Measurements from ENCODE around the gene DAP.

Gene DAP

DNA sequence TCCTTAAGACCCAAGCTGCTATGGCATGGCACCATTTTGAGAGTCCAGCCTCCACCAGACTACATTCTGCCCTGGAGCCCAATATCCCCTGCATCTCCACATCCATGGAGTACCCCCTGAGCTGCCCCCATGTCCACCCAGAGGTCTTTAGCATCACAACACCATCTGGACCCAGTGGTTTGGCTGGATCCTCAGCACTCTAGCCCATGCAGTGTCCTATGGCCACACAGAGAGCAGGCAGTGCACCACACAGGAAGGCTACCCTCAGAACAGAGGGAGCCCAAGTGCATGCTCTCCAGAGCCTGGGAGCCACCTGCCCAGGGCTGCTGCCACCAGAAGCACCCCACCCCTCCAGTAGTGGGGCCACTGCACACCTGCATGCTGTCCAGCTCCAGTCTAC lies 18.6 kb upstream of the DAP start:
- DNase-seq (ENCODE audit: extremely low read depth, insufficient read length) = no peak
- no peaks in the 10 kb centered on the region for H3K27me3 ChIP-seq (replicated peaks; ENCODE audit: control insufficient read depth, insufficient read depth, low read length)
- H3K4me3 ChIP-seq (replicated peaks; ENCODE audit: low read depth, low read length) = no peak overlapping the region
- H3K36me3 ChIP-seq (ENCODE audit: control insufficient read depth, insufficient read depth, low read length) = no peaks in the 10 kb centered on the region
- TF ChIP-seq, protein P1, sequence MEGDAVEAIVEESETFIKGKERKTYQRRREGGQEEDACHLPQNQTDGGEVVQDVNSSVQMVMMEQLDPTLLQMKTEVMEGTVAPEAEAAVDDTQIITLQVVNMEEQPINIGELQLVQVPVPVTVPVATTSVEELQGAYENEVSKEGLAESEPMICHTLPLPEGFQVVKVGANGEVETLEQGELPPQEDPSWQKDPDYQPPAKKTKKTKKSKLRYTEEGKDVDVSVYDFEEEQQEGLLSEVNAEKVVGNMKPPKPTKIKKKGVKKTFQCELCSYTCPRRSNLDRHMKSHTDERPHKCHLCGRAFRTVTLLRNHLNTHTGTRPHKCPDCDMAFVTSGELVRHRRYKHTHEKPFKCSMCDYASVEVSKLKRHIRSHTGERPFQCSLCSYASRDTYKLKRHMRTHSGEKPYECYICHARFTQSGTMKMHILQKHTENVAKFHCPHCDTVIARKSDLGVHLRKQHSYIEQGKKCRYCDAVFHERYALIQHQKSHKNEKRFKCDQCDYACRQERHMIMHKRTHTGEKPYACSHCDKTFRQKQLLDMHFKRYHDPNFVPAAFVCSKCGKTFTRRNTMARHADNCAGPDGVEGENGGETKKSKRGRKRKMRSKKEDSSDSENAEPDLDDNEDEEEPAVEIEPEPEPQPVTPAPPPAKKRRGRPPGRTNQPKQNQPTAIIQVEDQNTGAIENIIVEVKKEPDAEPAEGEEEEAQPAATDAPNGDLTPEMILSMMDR (IDR thresholded peaks at IDR 0.05; ENCODE audit: insufficient read depth, low read length, poor library complexity, severe bottlenecking) = no peak

DNA sequence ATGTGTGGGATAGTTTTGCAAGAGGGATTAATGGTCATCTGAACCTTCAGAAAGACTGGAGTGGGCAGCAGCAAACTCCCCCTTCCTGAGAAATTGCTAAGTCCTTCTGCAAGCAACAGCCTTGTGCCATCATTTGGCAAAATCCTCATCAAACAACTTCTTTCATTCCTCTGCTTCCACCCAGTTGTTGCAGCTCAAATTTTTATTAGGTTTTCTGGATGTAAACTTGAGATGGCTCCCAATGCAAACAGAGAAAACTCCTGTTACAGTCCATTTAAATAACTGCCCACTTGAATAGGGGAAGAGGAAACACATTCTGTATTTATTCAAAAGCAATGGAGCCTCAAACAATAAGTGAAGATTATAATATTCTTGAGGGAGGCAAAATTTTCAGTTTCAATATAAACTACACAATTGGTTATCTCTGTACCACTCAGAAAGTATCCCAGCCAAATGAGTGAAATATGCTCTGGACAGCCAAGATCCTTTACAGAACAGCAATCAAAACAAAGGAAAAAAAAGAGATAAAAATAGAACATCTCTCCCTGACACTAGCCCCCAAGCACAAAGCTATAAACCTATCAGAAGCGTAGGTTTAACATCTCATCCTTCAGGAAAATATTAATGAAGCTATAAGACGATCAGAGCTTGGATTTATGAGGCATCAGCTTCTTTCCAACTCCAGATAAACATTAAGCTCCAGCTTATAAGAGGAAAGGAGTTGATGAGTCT lies 17.3 kb upstream of the DAP start:
- DNase-seq (ENCODE audit: extremely low read depth, insufficient read length) = no peak
- Histone ChIP-seq H3K4me3 (replicated peaks; ENCODE audit: low read depth, low read length) (no peak overlapping the region), H3K36me3 (ENCODE audit: control insufficient read depth, insufficient read depth, low read length) (no peaks in the 10 kb centered on the region), H3K27me3 (replicated peaks; ENCODE audit: control insufficient read depth, insufficient read depth, low read length) (no peaks in the 10 kb centered on the region)
- TF ChIP-seq, protein P1 (IDR thresholded peaks at IDR 0.05; ENCODE audit: insufficient read depth, low read length, poor library complexity, severe bottlenecking) = no peak

DNA sequence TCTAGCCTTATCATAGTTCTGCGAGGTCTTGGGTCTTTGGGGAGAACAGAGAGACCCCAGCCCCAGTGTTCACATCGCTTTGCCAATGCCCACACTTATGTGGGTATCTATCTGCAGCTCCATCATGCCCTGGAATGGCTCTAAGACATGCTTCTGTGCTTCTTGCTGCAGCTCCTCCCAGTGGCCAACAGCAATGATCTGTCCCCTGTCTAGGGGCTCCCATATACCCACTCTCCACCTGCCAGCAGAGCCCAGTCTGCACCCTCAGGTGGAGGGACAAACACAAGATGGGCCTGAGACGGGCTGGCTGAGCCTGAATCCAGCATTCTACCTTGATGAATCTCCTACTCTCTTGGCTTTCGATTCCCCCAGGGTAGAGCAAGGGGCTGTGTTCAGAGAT lies 14.6 kb upstream of the DAP start:
- no peaks in the 10 kb centered on the region for H3K36me3 ChIP-seq (ENCODE audit: control insufficient read depth, insufficient read depth, low read length)
- no peaks in the 10 kb centered on the region for H3K27me3 ChIP-seq (replicated peaks; ENCODE audit: control insufficient read depth, insufficient read depth, low read length)
- H3K4me3 ChIP-seq (replicated peaks; ENCODE audit: low read depth, low read length) = no peak overlapping the region
- DNase-seq (ENCODE audit: extremely low read depth, insufficient read length) = no peak
- TF ChIP-seq, protein P1 (IDR thresholded peaks at IDR 0.05; ENCODE audit: insufficient read depth, low read length, poor library complexity, severe bottlenecking) = peak; percentile 29

DNA sequence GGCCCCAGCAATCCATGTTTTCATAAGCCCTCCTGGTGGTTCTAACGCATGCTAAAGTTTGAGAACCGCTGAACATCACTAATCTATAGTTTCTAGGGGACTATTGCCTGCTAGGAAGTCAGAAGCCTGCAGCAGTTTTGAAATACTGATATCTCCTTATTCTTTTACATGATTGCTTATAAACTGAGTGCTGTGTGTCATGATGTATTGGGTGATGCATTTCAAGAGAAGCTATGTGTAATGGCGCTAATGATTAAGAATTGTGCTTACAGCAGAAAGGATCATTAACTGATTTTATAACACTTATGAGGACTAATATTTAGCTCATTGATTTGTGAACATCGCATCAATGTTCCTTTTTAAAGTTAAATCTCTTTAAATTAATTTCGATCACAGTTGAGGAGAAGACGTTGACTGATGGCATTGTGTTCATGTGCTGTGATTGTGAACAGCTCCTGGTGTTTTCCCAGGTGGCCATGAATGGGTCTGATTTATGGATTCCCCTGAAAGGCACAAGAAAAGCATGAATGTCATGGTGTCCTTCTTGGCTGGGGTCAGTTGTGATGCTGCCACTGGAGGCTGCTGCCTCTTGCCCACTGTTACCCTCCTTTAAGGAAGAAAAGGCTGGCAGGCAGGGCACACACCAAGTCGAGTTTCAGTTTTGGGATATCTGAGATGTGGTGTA lies 12.0 kb upstream of the DAP start:
- Histone ChIP-seq H3K27me3 (replicated peaks; ENCODE audit: control insufficient read depth, insufficient read depth, low read length) (no peaks in the 10 kb centered on the region), H3K4me3 (replicated peaks; ENCODE audit: low read depth, low read length) (no peak overlapping the region), H3K36me3 (ENCODE audit: control insufficient read depth, insufficient read depth, low read length) (no peaks in the 10 kb centered on the region)
- TF ChIP-seq, protein P1 (IDR thresholded peaks at IDR 0.05; ENCODE audit: insufficient read depth, low read length, poor library complexity, severe bottlenecking) = no peak
- no peak for DNase-seq (ENCODE audit: extremely low read depth, insufficient read length)

DNA sequence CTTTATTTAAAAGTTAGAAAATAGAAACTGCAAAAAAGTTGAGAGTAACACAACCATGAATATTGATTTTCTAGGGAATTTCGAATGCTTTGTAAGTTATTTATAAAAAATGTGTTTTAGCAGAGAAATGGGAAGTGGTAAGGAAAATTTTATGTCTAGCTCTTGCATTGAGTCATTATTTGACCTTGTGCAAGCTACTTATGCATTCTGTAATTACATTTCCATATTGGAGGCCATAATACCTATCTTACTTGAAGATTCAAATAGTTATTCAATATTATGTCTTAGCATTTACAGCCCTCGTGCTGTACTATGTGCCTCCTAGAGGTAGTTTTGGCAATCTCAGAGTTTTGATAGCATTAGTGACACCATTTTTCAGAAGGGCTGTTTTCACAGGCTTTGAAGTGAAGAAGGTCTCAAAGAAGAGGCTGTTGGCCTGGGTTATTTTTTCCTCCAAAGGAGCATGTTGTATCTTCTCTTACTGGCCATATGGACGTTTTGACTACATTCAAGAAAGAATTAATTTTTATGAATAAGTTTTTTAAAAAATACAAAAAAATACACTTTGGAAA lies 7.4 kb upstream of the DAP start:
- Histone ChIP-seq H3K4me3 (replicated peaks; ENCODE audit: low read depth, low read length) (no peak overlapping the region), H3K27me3 (replicated peaks; ENCODE audit: control insufficient read depth, insufficient read depth, low read length) (no peaks in the 10 kb centered on the region), H3K36me3 (ENCODE audit: control insufficient read depth, insufficient read depth, low read length) (no peaks in the 10 kb centered on the region)
- TF ChIP-seq, protein P1 (IDR thresholded peaks at IDR 0.05; ENCODE audit: insufficient read depth, low read length, poor library complexity, severe bottlenecking) = no peak
- no peak for DNase-seq (ENCODE audit: extremely low read depth, insufficient read length)
